CD8-positive, alpha-beta memory T cell (primary cell): ENCODE measurements around the gene SPG11. TPM values are rescaled to one million over a fixed set of nuclear protein-coding genes. Genes with fewer than 3 reads are reported as not detected.
A peak's percentile ranks its signal among the peaks of the same experiment; 100 is the strongest.

Source experiments
- CTCF ChIA-PET: fragments of 350-600 bp; sonication (Branson Sonifier 250); formaldehyde crosslinking; loops from one replicate; lab custom pipeline; 2021; ENCODE audit warnings: antibody characterized with exemption; lab: Charles Lee
- POLR2A ChIA-PET: fragments of 350-600 bp; sonication (Branson Sonifier 250); formaldehyde crosslinking; loops from one replicate; lab custom pipeline; 2021; ENCODE audit warnings: antibody characterized with exemption; lab: Charles Lee
- DNase-seq, 5 donors: peaks; one replicate each; pipeline versions ENCODE4 v3.0.0 to v3.0.0-alpha.2; 2020 to 2022; ENCODE audit warnings: mixed read lengths in 1 of 5
- H3K27ac ChIP-seq: one replicate; pipeline ENCODE4 v1.7.0; 2013; ENCODE audit warnings: low read depth, mild to moderate bottlenecking, low read length, moderate library complexity
- H3K27me3 ChIP-seq: 2 replicates; pipeline ENCODE4 v1.7.0; 2013; ENCODE audit warnings: low read length, mild to moderate bottlenecking; ENCODE audit not compliant: insufficient read depth, poor library complexity, severe bottlenecking
- H3K36me3 ChIP-seq: 2 replicates; pipeline ENCODE4 v1.7.0; 2013; ENCODE audit warnings: mild to moderate bottlenecking, low read length, moderate library complexity; ENCODE audit not compliant: insufficient read depth
- H3K4me1 ChIP-seq: 2 replicates; pipeline ENCODE4 v1.7.0; 2013; ENCODE audit warnings: mild to moderate bottlenecking, low read length, moderate library complexity; ENCODE audit not compliant: insufficient read depth
- H3K4me3 ChIP-seq: 2 replicates; pipeline ENCODE4 v1.7.0; 2013; ENCODE audit warnings: mild to moderate bottlenecking, low read length
- H3K9me3 ChIP-seq: 2 replicates; pipeline ENCODE4 v1.7.0; 2013; ENCODE audit warnings: mild to moderate bottlenecking, low read length
- H3K27ac Mint-ChIP-seq, 8 donors: one replicate each; pipeline ENCODE4 v1.8.0; 2020 to 2021; ENCODE audit warnings: mixed read lengths in 8 of 8, mild to moderate bottlenecking in 6 of 8, inconsistent platforms in 3 of 8, moderate library complexity in 3 of 8
- H3K27me3 Mint-ChIP-seq, 2 donors: one replicate each; pipeline ENCODE4 v1.8.0; 2020 to 2021; ENCODE audit warnings: mixed read lengths in 2 of 2, mild to moderate bottlenecking in 1 of 2, moderate library complexity in 1 of 2
- H3K36me3 Mint-ChIP-seq, 3 donors: one replicate each; pipeline ENCODE4 v1.8.0; 2020 to 2021; ENCODE audit warnings: mixed read lengths in 3 of 3, inconsistent platforms in 1 of 3, mild to moderate bottlenecking in 1 of 3
- H3K4me1 Mint-ChIP-seq, 3 donors: one replicate each; pipeline ENCODE4 v1.8.0; 2020 to 2021; ENCODE audit warnings: mixed read lengths in 3 of 3, inconsistent platforms in 1 of 3, mild to moderate bottlenecking in 1 of 3
- H3K4me3 Mint-ChIP-seq, 7 donors: one replicate each; pipeline ENCODE4 v1.8.0; 2020 to 2021; ENCODE audit warnings: mixed read lengths in 7 of 7, mild to moderate bottlenecking in 6 of 7, moderate library complexity in 4 of 7, inconsistent platforms in 2 of 7
- H3K9me3 Mint-ChIP-seq, 5 donors: one replicate each; pipeline ENCODE4 v1.8.0; 2020 to 2022; ENCODE audit warnings: mixed read lengths in 5 of 5, mild to moderate bottlenecking in 3 of 5, moderate library complexity in 2 of 5, inconsistent platforms in 1 of 5
- polyA plus RNA-seq: library from polyadenylated mRNA; unstranded; fragments of 300-500 nt; fragmentation: Illumina TruSeq; gene quantifications from one replicate; pipeline ENCODE4 v1.2.3, GENCODE V29; 2021
- total RNA-seq, 2 experiments: library from RNA; stranded (reverse); gene quantifications; one replicate each; pipeline ENCODE4 v1.2.3, GENCODE V29; 2021

Gene SPG11
- total and polyA plus RNA-seq, 3 experiments from 2014 or later, result 32.0 to 62.1 (median 60.8) TPM

- no peaks in the 10 kb centered on the region for H3K27me3 Mint-ChIP-seq
- H3K9me3 ChIP-seq, result no peaks in the 10 kb centered on the region
- H3K36me3 Mint-ChIP-seq, result peaks cover 12 to 21% (median 13%) of the 10 kb centered on the region in 3 donors
- H3K27ac ChIP-seq, result no peak overlapping the region
- POLR2A ChIA-PET, result interaction anchor here (0.5 to 14.4 kb wide), 6 partner anchors 9 to 42 kb away, joined by 3 to 604 read pairs (median 12); partner anchors contain the start of genes B2M, PATL2 and SPG11
- CTCF ChIA-PET, result interaction anchor here (1.3 to 9.2 kb wide), 3 partner anchors 11 to 53 kb away, joined by 4 to 102 read pairs (median 5); partner anchors contain the start of gene SPG11
- H3K4me3 Mint-ChIP-seq, result peak overlapping the region; percentile 65 to 97 (median 89)
- DNase-seq, result no peak
- H3K4me3 ChIP-seq, result peak overlapping the region; percentile 48
- peaks cover 96% of the 10 kb centered on the region for H3K4me1 ChIP-seq
- H3K4me1 Mint-ChIP-seq, result peaks cover 79 to 95% (median 93%) of the 10 kb centered on the region in 3 donors
- H3K27ac Mint-ChIP-seq, result peak overlapping the region; percentile 92 to 98 (median 96)
- no peaks in the 10 kb centered on the region for H3K36me3 ChIP-seq
- peaks cover 0 to 10% (median 8%) of the 10 kb centered on the region in 5 donors for H3K9me3 Mint-ChIP-seq
- no peaks in the 10 kb centered on the region for H3K27me3 ChIP-seq
These were observed 12.4 kb upstream of the SPG11 start for GRCh38 chr15:44675911-44676310.

GRCh38 chr15:44673639-44674038 lies 10.2 kb upstream of the SPG11 start:
- POLR2A ChIA-PET, result interaction anchor here (0.6 to 14.4 kb wide), 3 partner anchors 9 to 124 kb away, joined by 3 to 604 read pairs (median 5); partner anchors contain the start of genes B2M and PATL2
- Mint-ChIP-seq H3K9me3 (peaks cover 0 to 2% (median 0%) of the 10 kb centered on the region in 5 donors), H3K27ac (peak overlapping the region in 7 of 8 donors; percentile 45 to 94 (median 61)), H3K4me1 (peaks cover 78 to 95% (median 95%) of the 10 kb centered on the region in 3 donors), H3K36me3 (peaks cover 9 to 12% (median 9%) of the 10 kb centered on the region in 3 donors), H3K4me3 (peak overlapping the region in 5 of 7 donors; percentile 8 to 75 (median 54)), H3K27me3 (no peaks in the 10 kb centered on the region)
- Histone ChIP-seq H3K4me3 (no peak overlapping the region), H3K9me3 (no peaks in the 10 kb centered on the region), H3K27me3 (no peaks in the 10 kb centered on the region), H3K4me1 (peaks cover 93% of the 10 kb centered on the region), H3K36me3 (no peaks in the 10 kb centered on the region), H3K27ac (no peak overlapping the region)
- DNase-seq, result no peak
- CTCF ChIA-PET, result interaction anchor here (0.6 to 9.2 kb wide), 3 partner anchors 9 to 64 kb away, joined by 3 to 102 read pairs (median 8); partner anchors contain the start of genes B2M, PATL2 and SPG11

- Mint-ChIP-seq H3K4me3 (peak overlapping the region in 2 of 7 donors; percentile 3 to 13), H3K27me3 (no peaks in the 10 kb centered on the region), H3K27ac (peak overlapping the region; percentile 56 to 92 (median 77)), H3K4me1 (peaks cover 75 to 93% (median 93%) of the 10 kb centered on the region in 3 donors), H3K9me3 (peaks cover 0 to 2% (median 0%) of the 10 kb centered on the region in 5 donors), H3K36me3 (peaks cover 10 to 12% (median 12%) of the 10 kb centered on the region in 3 donors)
- ChIA-PET CTCF (interaction anchor here (1.6 to 13.5 kb wide), 3 partner anchors 13 to 61 kb away, joined by 5 to 478 read pairs (median 271); partner anchors contain the start of genes B2M, PATL2 and TRIM69), POLR2A (interaction anchor here (0.7 to 14.4 kb wide), 3 partner anchors 18 to 61 kb away, joined by 5 to 604 read pairs (median 9); partner anchors contain the start of genes B2M and PATL2)
- Histone ChIP-seq H3K36me3 (no peaks in the 10 kb centered on the region), H3K27me3 (no peaks in the 10 kb centered on the region), H3K9me3 (no peaks in the 10 kb centered on the region), H3K4me1 (peaks cover 88% of the 10 kb centered on the region), H3K27ac (no peak overlapping the region), H3K4me3 (no peak overlapping the region)
- DNase-seq, result no peak
These were observed 6.9 kb upstream of the SPG11 start for GRCh38 chr15:44670087-44670950.

- Histone ChIP-seq H3K9me3 (no peaks in the 10 kb centered on the region), H3K36me3 (no peaks in the 10 kb centered on the region), H3K27ac (no peak overlapping the region), H3K4me3 (no peak overlapping the region), H3K4me1 (peaks cover 90% of the 10 kb centered on the region), H3K27me3 (no peaks in the 10 kb centered on the region)
- Mint-ChIP-seq H3K4me1 (peaks cover 73 to 95% (median 90%) of the 10 kb centered on the region in 3 donors), H3K9me3 (no peaks in the 10 kb centered on the region), H3K36me3 (peaks cover 7 to 12% (median 12%) of the 10 kb centered on the region in 3 donors), H3K27me3 (no peaks in the 10 kb centered on the region), H3K27ac (peak overlapping the region in 7 of 8 donors; percentile 54 to 98 (median 90)), H3K4me3 (peak overlapping the region in 1 of 7 donors; percentile 84)
- POLR2A ChIA-PET, result interaction anchor here (1.1 to 14.4 kb wide), 2 partner anchors 49 to 62 kb away, joined by 5 to 604 read pairs; partner anchors contain the start of genes B2M and PATL2
- DNase-seq, result no peak
- CTCF ChIA-PET, result interaction anchor here (1.6 to 13.5 kb wide), 3 partner anchors 14 to 63 kb away, joined by 5 to 478 read pairs (median 271); partner anchors contain the start of genes B2M, PATL2 and TRIM69
These were observed 5.5 kb upstream of the SPG11 start for GRCh38 chr15:44668921-44669320.

GRCh38 chr15:44667039-44667360 lies 3.5 kb upstream of the SPG11 start:
- peaks cover 67 to 87% (median 83%) of the 10 kb centered on the region in 3 donors for H3K4me1 Mint-ChIP-seq
- H3K9me3 Mint-ChIP-seq, result no peaks in the 10 kb centered on the region
- peak overlapping the region; percentile 90 to 98 (median 94) for H3K27ac Mint-ChIP-seq
- DNase-seq, result no peak
- H3K27me3 Mint-ChIP-seq, result no peaks in the 10 kb centered on the region
- no peaks in the 10 kb centered on the region for H3K9me3 ChIP-seq
- H3K36me3 Mint-ChIP-seq, result peaks cover under 1 to 20% (median 3%) of the 10 kb centered on the region in 3 donors
- H3K27ac ChIP-seq, result no peak overlapping the region
- no peaks in the 10 kb centered on the region for H3K27me3 ChIP-seq
- H3K4me1 ChIP-seq, result peaks cover 79% of the 10 kb centered on the region
- H3K4me3 ChIP-seq, result peak overlapping the region; percentile 1
- H3K36me3 ChIP-seq, result no peaks in the 10 kb centered on the region
- POLR2A ChIA-PET, result interaction anchor here (0.5 to 14.4 kb wide), 7 partner anchors 11 to 71 kb away, joined by 3 to 604 read pairs (median 5); partner anchors contain the start of genes B2M and PATL2
- H3K4me3 Mint-ChIP-seq, result peak overlapping the region; percentile 70 to 86 (median 76)
- CTCF ChIA-PET, result interaction anchor here (1.5 to 13.5 kb wide), 6 partner anchors 9 to 65 kb away, joined by 4 to 478 read pairs (median 94); partner anchors contain the start of genes B2M, PATL2 and TRIM69

- Mint-ChIP-seq H3K27me3 (no peaks in the 10 kb centered on the region), H3K4me1 (peaks cover 66 to 87% (median 83%) of the 10 kb centered on the region in 3 donors), H3K9me3 (no peaks in the 10 kb centered on the region), H3K4me3 (peak overlapping the region; percentile 70 to 86 (median 76)), H3K27ac (peak overlapping the region; percentile 90 to 98 (median 94)), H3K36me3 (peaks cover 0 to 20% (median 3%) of the 10 kb centered on the region in 3 donors)
- Histone ChIP-seq H3K4me1 (peaks cover 79% of the 10 kb centered on the region), H3K27me3 (no peaks in the 10 kb centered on the region), H3K27ac (no peak overlapping the region), H3K9me3 (no peaks in the 10 kb centered on the region), H3K4me3 (peak overlapping the region; percentile 1), H3K36me3 (no peaks in the 10 kb centered on the region)
- peak in 2 of 5 donors; percentile 21 to 36 for DNase-seq
- POLR2A ChIA-PET, result interaction anchor here (0.5 to 14.4 kb wide), 6 partner anchors 11 to 107 kb away, joined by 3 to 604 read pairs (median 7); partner anchors contain the start of genes B2M and PATL2
- CTCF ChIA-PET, result interaction anchor here (1.5 to 13.5 kb wide), 7 partner anchors 10 to 65 kb away, joined by 4 to 478 read pairs (median 85); partner anchors contain the start of genes B2M, PATL2 and TRIM69
These were observed 3.0 kb upstream of the SPG11 start for GRCh38 chr15:44666210-44667038.
